Measurements from ENCODE around the gene FRMD7. TPM values are rescaled to one million over a fixed set of nuclear protein-coding genes. Genes with fewer than 3 reads are reported as not detected.
A peak's percentile ranks its signal among the peaks of the same experiment; 100 is the strongest.

FRMD7 gene
- total and polyA plus RNA-seq, 9 donors, result 0.06 to 1.3 (median 0.20) TPM

- Histone ChIP-seq H3K4me1 (ENCODE audit: control insufficient read depth, insufficient read depth, low read length) (no peaks in the 10 kb centered on the region), H3K27ac (ENCODE audit: low read length) (no peak overlapping the region), H3K9me3 (replicated peaks; ENCODE audit: control insufficient read depth, low read depth, low read length) (no peaks in the 10 kb centered on the region), H3K36me3 (ENCODE audit: control insufficient read depth, insufficient read depth, low read length) (no peaks in the 10 kb centered on the region), H3K4me3 (ENCODE audit: low read length) (no peak overlapping the region), H3K27me3 (ENCODE audit: control insufficient read depth, insufficient read depth, low read length) (peaks cover 6% of the 10 kb centered on the region)
- WGBS (ENCODE audit: insufficient coverage), result 75% methylated on average over 1 of the region's 2 CpGs
- DNase-seq, result no peak
These were observed 83.8 kb downstream of the FRMD7 start for GRCh38 chrX:132043977-132044376.

GRCh38 chrX:132041015-132041414 lies 86.8 kb downstream of the FRMD7 start:
- DNase-seq, result no peak
- H3K27me3 ChIP-seq (ENCODE audit: control insufficient read depth, insufficient read depth, low read length), result peaks cover 7% of the 10 kb centered on the region
- 27% methylated on average over 2 of the region's 4 CpGs for WGBS (ENCODE audit: insufficient coverage)
- no peak overlapping the region for H3K4me3 ChIP-seq (ENCODE audit: low read length)
- H3K9me3 ChIP-seq (replicated peaks; ENCODE audit: control insufficient read depth, low read depth, low read length), result no peaks in the 10 kb centered on the region
- no peaks in the 10 kb centered on the region for H3K36me3 ChIP-seq (ENCODE audit: control insufficient read depth, insufficient read depth, low read length)
- H3K4me1 ChIP-seq (ENCODE audit: control insufficient read depth, insufficient read depth, low read length), result no peaks in the 10 kb centered on the region
- no peak overlapping the region for H3K27ac ChIP-seq (ENCODE audit: low read length)

- Histone ChIP-seq H3K4me1 (ENCODE audit: control insufficient read depth, insufficient read depth, low read length) (no peaks in the 10 kb centered on the region), H3K27me3 (ENCODE audit: control insufficient read depth, insufficient read depth, low read length) (peaks cover 7% of the 10 kb centered on the region), H3K36me3 (ENCODE audit: control insufficient read depth, insufficient read depth, low read length) (no peaks in the 10 kb centered on the region), H3K9me3 (replicated peaks; ENCODE audit: control insufficient read depth, low read depth, low read length) (no peaks in the 10 kb centered on the region), H3K27ac (ENCODE audit: low read length) (no peak overlapping the region), H3K4me3 (ENCODE audit: low read length) (no peak overlapping the region)
- no peak for DNase-seq
- WGBS (ENCODE audit: insufficient coverage), result no CpG with 5 or more reads among the region's 2 CpGs
These were observed 87.8 kb downstream of the FRMD7 start for GRCh38 chrX:132040066-132040465.

- no peak for DNase-seq
- Histone ChIP-seq H3K4me3 (ENCODE audit: low read length) (no peak overlapping the region), H3K4me1 (ENCODE audit: control insufficient read depth, insufficient read depth, low read length) (no peaks in the 10 kb centered on the region), H3K27me3 (ENCODE audit: control insufficient read depth, insufficient read depth, low read length) (peaks cover 11% of the 10 kb centered on the region), H3K27ac (ENCODE audit: low read length) (no peak overlapping the region), H3K9me3 (replicated peaks; ENCODE audit: control insufficient read depth, low read depth, low read length) (no peaks in the 10 kb centered on the region), H3K36me3 (ENCODE audit: control insufficient read depth, insufficient read depth, low read length) (no peaks in the 10 kb centered on the region)
- WGBS (ENCODE audit: insufficient coverage), result no CpG with 5 or more reads among the region's 5 CpGs
These were observed 90.3 kb downstream of the FRMD7 start for GRCh38 chrX:132037479-132037993.

- H3K9me3 ChIP-seq (replicated peaks; ENCODE audit: control insufficient read depth, low read depth, low read length), result no peaks in the 10 kb centered on the region
- no peaks in the 10 kb centered on the region for H3K36me3 ChIP-seq (ENCODE audit: control insufficient read depth, insufficient read depth, low read length)
- no peak overlapping the region for H3K4me3 ChIP-seq (ENCODE audit: low read length)
- WGBS (ENCODE audit: insufficient coverage), result 78% methylated on average over 2 of the region's 3 CpGs
- no peak overlapping the region for H3K27ac ChIP-seq (ENCODE audit: low read length)
- no peaks in the 10 kb centered on the region for H3K4me1 ChIP-seq (ENCODE audit: control insufficient read depth, insufficient read depth, low read length)
- no peak for DNase-seq
- H3K27me3 ChIP-seq (ENCODE audit: control insufficient read depth, insufficient read depth, low read length), result peaks cover 11% of the 10 kb centered on the region
These were observed 93.2 kb downstream of the FRMD7 start for GRCh38 chrX:132034648-132035047.

- H3K27me3 ChIP-seq (ENCODE audit: control insufficient read depth, insufficient read depth, low read length), result peaks cover 11% of the 10 kb centered on the region
- H3K4me1 ChIP-seq (ENCODE audit: control insufficient read depth, insufficient read depth, low read length), result no peaks in the 10 kb centered on the region
- peak overlapping the region; percentile 7 for H3K27ac ChIP-seq (ENCODE audit: low read length)
- H3K9me3 ChIP-seq (replicated peaks; ENCODE audit: control insufficient read depth, low read depth, low read length), result no peaks in the 10 kb centered on the region
- WGBS (ENCODE audit: insufficient coverage), result no CpG with 5 or more reads among the region's 3 CpGs
- no peak for DNase-seq
- no peak overlapping the region for H3K4me3 ChIP-seq (ENCODE audit: low read length)
- H3K36me3 ChIP-seq (ENCODE audit: control insufficient read depth, insufficient read depth, low read length), result no peaks in the 10 kb centered on the region
These were observed 94.7 kb downstream of the FRMD7 start for GRCh38 chrX:132033166-132033565.

- no peak overlapping the region for H3K4me3 ChIP-seq (ENCODE audit: low read length)
- WGBS (ENCODE audit: insufficient coverage), result 14% methylated on average over 1 of the region's 4 CpGs
- H3K36me3 ChIP-seq (ENCODE audit: control insufficient read depth, insufficient read depth, low read length), result no peaks in the 10 kb centered on the region
- H3K4me1 ChIP-seq (ENCODE audit: control insufficient read depth, insufficient read depth, low read length), result no peaks in the 10 kb centered on the region
- H3K27me3 ChIP-seq (ENCODE audit: control insufficient read depth, insufficient read depth, low read length), result peaks cover 16% of the 10 kb centered on the region
- H3K9me3 ChIP-seq (replicated peaks; ENCODE audit: control insufficient read depth, low read depth, low read length), result no peaks in the 10 kb centered on the region
- H3K27ac ChIP-seq (ENCODE audit: low read length), result no peak overlapping the region
- no peak for DNase-seq
These were observed 96.0 kb downstream of the FRMD7 start for GRCh38 chrX:132031867-132032266.

- H3K27me3 ChIP-seq (ENCODE audit: control insufficient read depth, insufficient read depth, low read length), result peaks cover 13% of the 10 kb centered on the region
- no peaks in the 10 kb centered on the region for H3K4me1 ChIP-seq (ENCODE audit: control insufficient read depth, insufficient read depth, low read length)
- H3K4me3 ChIP-seq (ENCODE audit: low read length), result no peak overlapping the region
- H3K36me3 ChIP-seq (ENCODE audit: control insufficient read depth, insufficient read depth, low read length), result no peaks in the 10 kb centered on the region
- DNase-seq, result no peak
- no peak overlapping the region for H3K27ac ChIP-seq (ENCODE audit: low read length)
- no peaks in the 10 kb centered on the region for H3K9me3 ChIP-seq (replicated peaks; ENCODE audit: control insufficient read depth, low read depth, low read length)
These were observed 97.6 kb downstream of the FRMD7 start for GRCh38 chrX:132030264-132030663.

Other genes with a start within 250 kb of the FRMD7 start
- 65.7 TPM for gene STK26, start 104.7 kb downstream of the FRMD7 start, total RNA-seq
- 10 to 100 TPM; 40.8 to 73.3 (median 55.7) TPM for gene STK26, start 104.7 kb downstream of the FRMD7 start, polyA plus RNA-seq (ENCODE audit: insufficient read depth in 1 of 8, insufficient read length in 8 of 8, low replicate concordance in 1 of 8)
- 51.6 TPM for gene RAP2C, start 91.4 kb upstream of the FRMD7 start, total RNA-seq
- 10 to 100 TPM; 53.3 to 80.0 (median 63.5) TPM for gene RAP2C, start 91.4 kb upstream of the FRMD7 start, polyA plus RNA-seq (ENCODE audit: insufficient read depth in 1 of 8, insufficient read length in 8 of 8, low replicate concordance in 1 of 8)